ENCODE measurements around the gene PLEKHG5. TPM values are rescaled to one million over a fixed set of nuclear protein-coding genes. Genes with fewer than 3 reads are reported as not detected.

PLEKHG5 gene
- total and polyA plus RNA-seq, 12 donors = 2.0 to 96.3 (median 18.4) TPM

DNA sequence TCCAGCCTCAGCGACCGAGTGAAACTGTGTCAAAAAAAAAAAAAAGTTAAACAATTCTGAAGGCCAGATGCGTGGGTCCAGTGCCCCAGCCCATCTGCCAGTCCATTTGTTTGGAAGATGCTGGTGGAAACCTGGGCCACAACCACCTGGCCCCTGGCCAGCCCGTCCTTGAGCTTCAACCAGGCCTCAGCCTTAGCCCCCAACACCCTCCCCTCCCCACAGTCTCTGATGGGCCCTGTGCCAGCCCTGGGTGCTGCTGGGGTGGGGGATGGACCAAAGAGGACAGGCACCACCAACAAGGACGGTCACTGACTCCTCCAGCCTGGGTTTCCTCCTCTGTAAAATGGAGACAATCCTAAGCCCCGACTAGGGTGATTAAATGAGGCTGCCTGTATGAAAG lies 19.6 kb upstream of the PLEKHG5 start:
- Histone ChIP-seq H3K27me3 (no peaks in the 10 kb centered on the region), H3K4me3 (no peak overlapping the region), H3K36me3 (replicated peaks in 1 of 2) (no peaks in the 10 kb centered on the region), H3K9me3 (replicated peaks in 1 of 3) (no peaks in the 10 kb centered on the region), H3K4me1 (replicated peaks in 1 of 2) (peaks cover 0 to 25% of the 10 kb centered on the region in 2 donors), H3K27ac (no peak overlapping the region)
- intact Hi-C loops (cut with DNase I) = no loop called here
- 57 to 69% (median 62%) methylated on average over 6 of the region's 6 CpGs for WGBS, 4 donors
- no peak for DNase-seq
- no peak for TF ChIP-seq CTCF (IDR thresholded peaks at IDR 0.05)

GRCh38 chr1:6510493-6510892 lies 19.0 kb upstream of the PLEKHG5 start:
- H3K4me1 ChIP-seq (replicated peaks in 1 of 2) = peaks cover 0 to 25% of the 10 kb centered on the region in 2 donors
- no peak overlapping the region for H3K27ac ChIP-seq
- intact Hi-C loops (cut with DNase I) = no loop called here
- WGBS, 4 donors = 79 to 100% (median 95%) methylated on average over 5 to 6 of the region's 6 CpGs
- no peaks in the 10 kb centered on the region for H3K9me3 ChIP-seq (replicated peaks in 1 of 3)
- no peak for DNase-seq
- no peaks in the 10 kb centered on the region for H3K27me3 ChIP-seq
- H3K4me3 ChIP-seq = no peak overlapping the region
- no peak for TF ChIP-seq POLR2A (IDR thresholded peaks at IDR 0.05)
- H3K36me3 ChIP-seq (replicated peaks in 1 of 2) = no peaks in the 10 kb centered on the region

GRCh38 chr1:6509919-6510291 lies 18.4 kb upstream of the PLEKHG5 start:
- TF ChIP-seq POLR2A (IDR thresholded peaks at IDR 0.05) = no peak
- no peak for TF ChIP-seq CTCF (IDR thresholded peaks at IDR 0.05)
- H3K4me1 ChIP-seq (replicated peaks in 1 of 2) = peaks cover 0 to 25% of the 10 kb centered on the region in 2 donors
- 71 to 81% (median 81%) methylated on average over 8 to 10 of the region's 10 CpGs; no CpG with 5 or more reads in 1 of the 4 donors for WGBS, 4 donors
- no peaks in the 10 kb centered on the region for H3K9me3 ChIP-seq (replicated peaks in 1 of 3)
- peak overlapping the region in 1 of 5 donors; percentile 26 for H3K27ac ChIP-seq
- no peaks in the 10 kb centered on the region for H3K27me3 ChIP-seq
- H3K4me3 ChIP-seq = no peak overlapping the region
- H3K36me3 ChIP-seq (replicated peaks in 1 of 2) = no peaks in the 10 kb centered on the region
- intact Hi-C loops (cut with DNase I) = no loop called here
- DNase-seq = peak in 2 of 7 donors; percentile 30 to 41

- intact Hi-C loops (cut with DNase I) = no loop called here
- no peak for TF ChIP-seq CTCF (IDR thresholded peaks at IDR 0.05)
- H3K27ac ChIP-seq = peak overlapping the region in 1 of 5 donors; percentile 26
- H3K4me3 ChIP-seq = no peak overlapping the region
- H3K27me3 ChIP-seq = no peaks in the 10 kb centered on the region
- no peaks in the 10 kb centered on the region for H3K36me3 ChIP-seq (replicated peaks in 1 of 2)
- no peaks in the 10 kb centered on the region for H3K9me3 ChIP-seq (replicated peaks in 1 of 3)
- 67 to 85% (median 74%) methylated on average over 5 to 20 of the region's 20 CpGs for WGBS, 4 donors
- no peak for DNase-seq
- peaks cover 0 to 25% of the 10 kb centered on the region in 2 donors for H3K4me1 ChIP-seq (replicated peaks in 1 of 2)
Observed at GRCh38 chr1:6509220-6509918, 17.9 kb upstream of the PLEKHG5 start.

DNA sequence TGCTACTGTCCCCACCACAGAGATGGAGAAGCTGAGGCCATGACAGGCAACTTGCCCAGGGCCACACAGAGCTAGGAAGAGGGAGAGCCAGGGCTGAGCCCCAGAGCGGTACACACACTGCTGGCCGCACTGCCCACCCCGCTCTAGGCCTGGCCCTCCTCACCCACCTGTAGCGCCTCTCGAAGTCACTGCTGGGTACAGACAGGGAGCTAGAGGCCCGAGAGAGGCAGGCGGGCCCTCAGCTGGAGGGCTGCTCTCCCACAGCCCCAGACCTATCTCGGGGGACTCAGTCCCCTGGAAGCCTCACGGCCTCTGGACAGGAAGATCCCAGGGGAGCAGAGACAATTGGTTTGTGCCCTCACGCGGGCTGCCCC lies 17.3 kb upstream of the PLEKHG5 start:
- DNase-seq = no peak
- 90 to 100% (median 90%) methylated on average over 2 to 11 of the region's 11 CpGs for WGBS, 4 donors

More for the DNA sequence above, 17.3 kb upstream of the PLEKHG5 start:
- Histone ChIP-seq H3K36me3 (replicated peaks in 1 of 2) (no peaks in the 10 kb centered on the region), H3K9me3 (replicated peaks in 1 of 3) (no peaks in the 10 kb centered on the region), H3K27ac (peak overlapping the region in 1 of 5 donors; percentile 26), H3K27me3 (no peaks in the 10 kb centered on the region), H3K4me3 (no peak overlapping the region), H3K4me1 (replicated peaks in 1 of 2) (peaks cover 0 to 25% of the 10 kb centered on the region in 2 donors)
- TF ChIP-seq POLR2A (IDR thresholded peaks at IDR 0.05) (no peak), CTCF (IDR thresholded peaks at IDR 0.05) (no peak)
- intact Hi-C loops (cut with DNase I) = no loop called here

Data from adrenal gland (tissue), 12 donors.